Amniotic stem cell (primary cell): ENCODE measurements around the gene DLG2.
"Not testable (repeated sequence)": the region's sequence is repeated elsewhere in the genome, so short reads cannot be mapped to it uniquely, and the experiment has no call there.

ENCODE experiments used
- DNase-seq: peaks from one replicate; lab custom pipeline; 2025; lab: John Stamatoyannopoulos, UW

The DLG2 gene

GRCh38 chr11:85229723-85230122, 397.4 kb downstream of the DLG2 start:
- not testable (repeated sequence) for DNase-seq

- DNase-seq, result no peak
Measured at GRCh38 chr11:85196968-85197367, 430.2 kb downstream of the DLG2 start.

- no peak for DNase-seq
Measured at GRCh38 chr11:85195934-85196333, 431.2 kb downstream of the DLG2 start.

DNA sequence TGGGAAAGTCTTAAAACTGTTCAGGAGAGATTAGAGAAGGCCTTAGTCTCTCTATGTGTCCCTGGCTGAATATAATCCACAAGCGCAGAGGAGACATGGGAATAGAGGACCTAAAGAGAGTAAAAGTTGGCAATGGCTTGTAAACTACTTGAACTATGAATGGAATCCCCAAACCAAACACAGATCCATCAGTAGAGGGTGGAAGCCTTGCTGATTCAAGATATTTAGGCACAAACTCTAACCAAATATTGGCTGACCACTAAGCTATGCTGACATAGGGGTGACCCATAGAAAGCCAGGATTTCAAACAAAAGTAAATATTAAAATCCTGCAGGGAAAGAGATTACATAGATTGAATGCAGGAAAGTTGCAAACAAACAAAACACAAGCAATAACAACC, 439.2 kb downstream of the DLG2 start:
- no peak for DNase-seq

DNA sequence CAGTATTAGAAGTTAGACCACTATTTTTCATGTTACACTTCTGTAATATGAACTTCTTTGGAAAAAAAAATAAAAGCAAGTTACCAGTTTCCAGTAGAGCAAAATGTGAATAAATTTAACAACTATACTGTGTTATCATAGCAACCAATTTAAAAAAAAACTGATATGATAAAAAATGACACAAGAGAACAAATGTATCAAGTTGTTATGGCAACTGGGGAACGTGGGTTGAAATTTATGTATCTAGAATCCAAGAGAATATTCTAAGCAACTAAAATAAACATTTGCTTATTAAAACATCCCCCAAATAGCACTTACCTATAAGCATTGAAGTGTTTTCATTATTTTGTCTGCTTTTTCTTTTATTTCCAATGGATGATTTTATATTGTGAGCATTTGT, 442.4 kb downstream of the DLG2 start:
- DNase-seq, result no peak

GRCh38 chr11:85182441-85183387, 444.4 kb downstream of the DLG2 start:
- no peak for DNase-seq

DNA sequence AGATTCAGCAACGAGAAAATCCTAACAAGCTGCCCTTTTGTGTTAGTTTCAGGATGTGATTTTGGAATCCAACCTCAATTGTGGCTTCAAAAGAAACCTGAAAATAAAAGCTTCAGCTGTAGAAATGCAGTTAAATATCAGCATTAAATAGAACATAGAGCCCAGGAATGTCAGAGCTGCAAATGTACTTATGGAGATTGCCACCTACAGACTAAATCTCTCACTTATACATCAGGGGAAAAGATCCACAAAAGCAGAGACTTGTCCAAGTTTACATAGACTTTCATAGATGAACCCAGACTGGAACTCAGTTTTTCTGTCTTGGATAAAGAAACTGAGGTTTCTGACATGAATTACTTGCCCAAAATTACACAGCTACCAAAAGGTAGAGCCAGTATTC, 446.6 kb downstream of the DLG2 start:
- no peak for DNase-seq

- DNase-seq, result no peak
Measured at GRCh38 chr11:85171648-85172257, 455.4 kb downstream of the DLG2 start.

- DNase-seq, result no peak
Measured at GRCh38 chr11:85170184-85170583, 457.0 kb downstream of the DLG2 start.

GRCh38 chr11:85167471-85167870, 459.7 kb downstream of the DLG2 start:
- DNase-seq, result no peak

DNA sequence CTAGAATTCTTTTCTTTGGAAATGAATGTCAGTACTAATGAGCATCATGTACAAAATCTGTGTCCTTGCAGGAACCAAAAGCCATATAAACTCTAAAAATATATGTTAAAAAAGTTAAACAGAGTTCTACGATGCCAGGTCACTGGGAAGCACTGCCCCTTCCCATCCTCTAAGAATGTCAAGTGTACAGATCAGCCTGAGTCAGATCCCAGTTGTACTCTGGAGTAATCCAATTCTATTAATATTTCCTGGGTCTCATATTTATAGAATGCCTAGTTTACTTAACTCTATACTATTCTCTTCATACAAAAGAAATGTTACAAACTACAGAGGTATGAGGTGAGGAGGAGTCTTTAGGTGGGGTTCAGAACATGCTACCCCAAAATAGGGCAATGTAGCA, 460.1 kb downstream of the DLG2 start:
- no peak for DNase-seq

DNA sequence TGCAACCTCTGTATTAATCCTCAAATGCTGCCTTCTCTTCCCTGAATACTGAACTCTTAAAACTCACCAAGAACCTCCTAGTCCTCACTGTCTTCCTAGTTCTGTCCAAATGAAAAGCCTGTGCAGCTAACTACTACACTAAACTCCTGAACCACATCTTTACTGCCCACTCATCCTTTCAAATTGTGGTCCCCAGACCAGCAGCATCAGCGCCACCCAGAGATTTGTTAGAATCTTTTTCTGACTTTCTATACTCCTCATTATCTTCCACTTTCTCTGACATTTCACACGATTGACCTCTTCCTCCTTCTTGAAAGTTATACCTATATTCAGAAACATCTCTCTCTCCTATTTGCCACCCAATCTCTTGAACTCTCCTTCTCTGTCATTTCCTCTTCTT, 461.3 kb downstream of the DLG2 start:
- no peak for DNase-seq

DNA sequence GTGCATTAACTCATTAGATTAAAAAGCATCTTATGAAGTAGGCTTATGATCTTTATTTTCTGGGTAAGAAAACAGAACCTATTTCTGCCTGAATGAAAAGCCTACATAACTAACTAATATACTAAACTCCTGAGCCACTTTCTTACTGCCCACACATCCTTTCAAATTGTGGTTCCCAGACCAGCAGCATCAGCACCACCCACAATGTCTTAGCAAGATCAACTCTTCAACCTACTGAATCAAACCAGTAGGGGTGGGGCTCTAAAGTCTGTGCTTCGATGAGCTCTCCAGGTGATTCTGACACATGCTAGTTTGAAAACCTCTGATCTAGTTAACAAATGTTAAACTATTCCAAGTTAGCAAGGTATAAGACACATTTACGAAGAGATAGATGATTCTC, 462.4 kb downstream of the DLG2 start:
- no peak for DNase-seq

- DNase-seq, result no peak
Measured at GRCh38 chr11:85154294-85154693, 472.9 kb downstream of the DLG2 start.

DNA sequence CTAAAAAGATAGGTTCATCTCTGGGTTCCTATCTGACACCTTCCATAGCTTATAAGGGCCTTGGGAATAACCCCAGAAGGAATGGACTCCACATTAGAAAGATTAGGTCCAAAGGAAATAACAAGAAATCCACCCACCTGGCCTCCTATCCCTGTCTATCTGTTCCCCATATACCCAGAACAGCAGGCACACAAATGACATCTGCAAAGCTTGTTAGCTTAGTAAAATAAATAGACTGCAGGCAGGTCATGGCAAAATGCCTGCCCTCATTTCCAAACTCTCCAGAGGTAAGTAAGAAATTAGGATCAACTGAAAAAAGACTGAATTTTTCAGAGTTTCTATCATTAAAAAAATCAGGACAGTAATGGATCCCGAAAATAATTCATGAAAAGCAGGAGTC, 489.5 kb downstream of the DLG2 start:
- DNase-seq, result no peak

DNA sequence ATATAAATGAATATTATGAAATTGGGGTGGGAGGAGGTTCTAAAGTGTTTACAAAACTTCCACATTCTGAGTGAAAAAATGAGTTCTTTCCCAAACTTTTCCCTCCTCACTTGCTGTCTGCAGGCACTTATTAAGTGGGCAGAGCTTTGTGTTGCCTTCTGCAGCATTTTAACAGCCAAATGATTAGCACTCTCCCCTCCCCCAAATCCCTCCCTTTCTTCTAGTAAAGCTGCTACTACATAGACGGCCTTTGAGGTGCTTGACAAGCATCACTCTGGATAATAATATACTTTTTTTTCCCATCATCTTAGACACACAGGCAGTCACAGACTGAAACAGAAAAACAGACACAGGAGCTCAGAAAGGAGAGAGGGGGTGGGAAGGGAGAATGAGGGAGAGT, 493.5 kb downstream of the DLG2 start:
- DNase-seq, result no peak

GRCh38 chr11:85132851-85133585, 494.1 kb downstream of the DLG2 start:
- DNase-seq, result no peak

DNA sequence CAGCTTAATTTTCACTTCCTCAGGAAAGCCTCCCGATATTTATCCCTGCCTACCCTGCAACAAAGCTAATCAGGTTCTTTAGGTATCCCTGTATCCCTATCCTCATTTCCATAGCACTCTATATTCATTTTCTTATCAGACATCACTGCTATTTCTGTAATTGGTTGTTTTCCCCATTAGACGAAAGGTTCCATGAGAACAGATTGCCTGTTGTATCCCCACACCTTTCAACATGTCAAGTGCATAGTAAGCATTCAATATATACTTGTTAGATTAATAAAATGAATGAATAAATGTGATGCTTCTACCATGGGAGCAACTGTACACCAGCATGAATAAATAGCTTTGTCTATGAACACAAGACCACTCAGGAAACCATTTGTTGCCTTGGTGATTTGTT, 499.8 kb downstream of the DLG2 start:
- DNase-seq, result no peak

- DNase-seq, result no peak
Measured at GRCh38 chr11:85123752-85124231, 503.4 kb downstream of the DLG2 start.

GRCh38 chr11:85118151-85118550, 509.0 kb downstream of the DLG2 start:
- no peak for DNase-seq

DNA sequence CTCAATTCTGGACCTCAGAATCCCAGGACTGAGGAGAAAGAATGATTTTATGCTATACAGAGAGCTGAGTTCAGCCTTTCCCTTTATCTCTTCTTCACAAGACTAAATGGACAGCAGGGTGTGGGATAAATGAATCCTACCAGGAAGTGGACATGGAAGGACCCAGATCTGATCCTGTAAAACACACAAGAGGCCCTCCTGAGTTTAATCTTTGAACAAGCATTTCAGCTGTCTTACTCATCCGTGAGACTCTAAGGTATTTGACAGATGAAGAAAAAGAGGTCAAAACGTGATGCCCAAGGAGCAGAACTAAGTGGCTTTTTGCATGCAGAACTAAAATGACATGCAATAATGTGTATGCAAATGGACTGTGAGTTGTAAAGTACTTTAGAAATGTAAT, 511.3 kb downstream of the DLG2 start:
- DNase-seq, result no peak

- no peak for DNase-seq
Measured at GRCh38 chr11:85114786-85115185, 512.4 kb downstream of the DLG2 start.

GRCh38 chr11:85110246-85110645, 516.9 kb downstream of the DLG2 start:
- not testable (repeated sequence) for DNase-seq
